Motor neuron (in vitro differentiated cells): ENCODE results near the gene SOHLH1. TPM values are rescaled to one million over a fixed set of nuclear protein-coding genes. Genes with fewer than 3 reads are reported as not detected.
A peak's percentile ranks its signal among the peaks of the same experiment; 100 is the strongest.

Experiments used
- ATAC-seq, 8 experiments: fragments of 200-7000 bp; cut with Tn5 transposase; replicated peaks in 6 of 8; 2 replicates each; pipeline ENCODE4 v1.8.0; 2021; ENCODE audit warnings: mild to moderate bottlenecking in 8 of 8, moderate library complexity in 8 of 8
- H3K27ac ChIP-seq, 2 donors: fragments of 250-450 bp; sonication (Bioruptor Pico); 2 replicates each; pipeline ENCODE4 v1.9.0; 2021; ENCODE audit warnings: antibody characterized with exemption in 2 of 2, mild to moderate bottlenecking in 2 of 2, moderate library complexity in 1 of 2
- H3K4me1 ChIP-seq, 2 donors: fragments of 250-450 bp; sonication (Bioruptor Pico); replicated peaks in 1 of 2; 2 replicates each; pipeline ENCODE4 v1.6.1; 2021; ENCODE audit warnings: antibody characterized with exemption in 2 of 2, mild to moderate bottlenecking in 2 of 2, moderate library complexity in 1 of 2
- H3K4me3 ChIP-seq, 5 donors: fragments of 250-450 bp; sonication (Bioruptor Pico); 2 replicates each; pipeline ENCODE4 v1.9.0; 2021; ENCODE audit warnings: antibody characterized with exemption in 5 of 5, mild to moderate bottlenecking in 5 of 5, moderate library complexity in 4 of 5
- WGBS, 10 experiments: fragments of 450-650 bp; shearing (Covaris generic); methylation state at CpG; one replicate each; pipeline ENCODE4 v1.0.0; 2022; 5-methylcytosine and 5-hydroxymethylcytosine counted together
- in situ Hi-C, 9 experiments: fragments of 400-800 bp; cut with MboI; loops; one replicate each; pipeline ENCODE4 v1.15.0; 2021; ENCODE audit warnings: low sequenced_read_pairs in 9 of 9, low pct_unique_long_range_greater_than_20kb in 2 of 9; ENCODE audit not compliant: unreplicated experiment in 9 of 9
- total RNA-seq, 8 experiments: library from RNA; unstranded; fragments of 300-600 nt; gene quantifications; 2 replicates each; pipeline versions ENCODE4 v1.2.3 to v1.2.4, GENCODE V29; 2022

Gene SOHLH1, protein sequence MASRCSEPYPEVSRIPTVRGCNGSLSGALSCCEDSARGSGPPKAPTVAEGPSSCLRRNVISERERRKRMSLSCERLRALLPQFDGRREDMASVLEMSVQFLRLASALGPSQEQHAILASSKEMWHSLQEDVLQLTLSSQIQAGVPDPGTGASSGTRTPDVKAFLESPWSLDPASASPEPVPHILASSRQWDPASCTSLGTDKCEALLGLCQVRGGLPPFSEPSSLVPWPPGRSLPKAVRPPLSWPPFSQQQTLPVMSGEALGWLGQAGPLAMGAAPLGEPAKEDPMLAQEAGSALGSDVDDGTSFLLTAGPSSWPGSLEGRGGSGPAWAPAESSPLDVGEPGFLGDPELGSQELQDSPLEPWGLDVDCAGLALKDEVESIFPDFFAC
- total RNA-seq: under 1 TPM in 2 of 8 experiments, not detected in 6; 0.14 to 0.15 TPM

GRCh38 chr9:135699440-135699839, at the start of gene SOHLH1:
Gene SOHLH1, minus strand, starts transcription at chr9:135699481. Its CDS starts 14 bp downstream, at chr9:135699467.
- in situ Hi-C loops: no loop called here
- ATAC-seq: no peak
- peaks cover 2% of the 10 kb centered on the region in 2 donors for H3K4me1 ChIP-seq
- no peak within 1 kb of the TSS for H3K4me3 ChIP-seq
- no peak within 1 kb of the TSS for H3K27ac ChIP-seq
- WGBS, 10 experiments: no CpG with 5 or more reads among the region's 30 CpGs

DNA sequence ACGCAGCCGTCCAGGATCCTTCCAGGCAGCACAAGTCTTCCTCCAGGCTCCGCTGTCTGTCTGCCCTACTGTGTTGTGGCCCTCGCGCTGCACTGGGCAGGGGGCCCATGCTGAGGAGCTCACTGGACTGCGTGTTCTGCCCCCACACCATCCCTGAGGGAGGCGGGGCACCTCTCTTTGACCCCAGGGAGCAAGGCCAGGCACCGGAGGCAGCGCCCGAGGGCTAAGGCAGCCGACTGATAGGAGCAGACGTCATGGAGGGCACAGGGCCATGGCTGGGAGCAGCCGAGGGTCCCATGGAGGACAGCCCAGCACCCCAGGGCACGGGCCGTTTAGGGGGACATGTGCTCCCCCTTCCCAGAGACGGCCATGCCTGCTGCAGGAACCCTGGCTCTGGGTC, 49.4 kb upstream of the SOHLH1 start:
- in situ Hi-C loops: no loop called here
- Histone ChIP-seq H3K4me3 (no peak overlapping the region), H3K4me1 (no peaks in the 10 kb centered on the region), H3K27ac (no peak overlapping the region)
- no peak for ATAC-seq
- 40 to 100% (median 71%) methylated on average over 1 to 12 of the region's 16 CpGs; no CpG with 5 or more reads in 7 of the 10 experiments for WGBS, 10 experiments

GRCh38 chr9:135747311-135747710, 48.0 kb upstream of the SOHLH1 start:
- in situ Hi-C loops: no loop called here
- no peaks in the 10 kb centered on the region for H3K4me1 ChIP-seq
- H3K4me3 ChIP-seq: no peak overlapping the region
- no peak for ATAC-seq
- no peak overlapping the region for H3K27ac ChIP-seq
- 80% methylated on average over 1 of the region's 13 CpGs; no CpG with 5 or more reads in 9 of the 10 experiments for WGBS, 10 experiments

DNA sequence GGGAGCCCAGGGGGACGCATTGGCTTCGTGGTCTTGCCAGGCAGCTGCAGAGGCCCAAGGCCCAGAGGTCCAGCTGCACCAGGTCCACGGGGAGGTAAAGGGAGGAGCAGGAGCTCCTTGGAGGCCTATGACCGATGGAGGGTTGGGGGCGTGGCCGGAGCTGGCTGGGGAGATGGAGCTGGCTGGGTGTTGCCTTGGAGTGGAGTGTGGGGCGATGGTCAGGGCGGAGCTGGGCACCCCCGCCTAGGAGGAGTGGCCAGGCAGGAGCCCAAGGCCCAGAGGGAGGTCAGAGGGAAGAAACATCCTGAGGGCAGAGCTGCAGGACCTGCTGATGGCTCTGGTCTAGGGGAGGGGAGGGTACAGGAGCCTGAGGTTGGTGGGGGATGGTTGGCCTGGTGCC, 47.3 kb upstream of the SOHLH1 start:
- Histone ChIP-seq H3K4me1 (no peaks in the 10 kb centered on the region), H3K27ac (no peak overlapping the region), H3K4me3 (no peak overlapping the region)
- in situ Hi-C loops: no loop called here
- peak in 3 of 8 experiments; percentile 63 to 96 (median 82) for ATAC-seq
- 57 to 77% methylated on average over 2 to 4 of the region's 9 CpGs; no CpG with 5 or more reads in 8 of the 10 experiments for WGBS, 10 experiments

DNA sequence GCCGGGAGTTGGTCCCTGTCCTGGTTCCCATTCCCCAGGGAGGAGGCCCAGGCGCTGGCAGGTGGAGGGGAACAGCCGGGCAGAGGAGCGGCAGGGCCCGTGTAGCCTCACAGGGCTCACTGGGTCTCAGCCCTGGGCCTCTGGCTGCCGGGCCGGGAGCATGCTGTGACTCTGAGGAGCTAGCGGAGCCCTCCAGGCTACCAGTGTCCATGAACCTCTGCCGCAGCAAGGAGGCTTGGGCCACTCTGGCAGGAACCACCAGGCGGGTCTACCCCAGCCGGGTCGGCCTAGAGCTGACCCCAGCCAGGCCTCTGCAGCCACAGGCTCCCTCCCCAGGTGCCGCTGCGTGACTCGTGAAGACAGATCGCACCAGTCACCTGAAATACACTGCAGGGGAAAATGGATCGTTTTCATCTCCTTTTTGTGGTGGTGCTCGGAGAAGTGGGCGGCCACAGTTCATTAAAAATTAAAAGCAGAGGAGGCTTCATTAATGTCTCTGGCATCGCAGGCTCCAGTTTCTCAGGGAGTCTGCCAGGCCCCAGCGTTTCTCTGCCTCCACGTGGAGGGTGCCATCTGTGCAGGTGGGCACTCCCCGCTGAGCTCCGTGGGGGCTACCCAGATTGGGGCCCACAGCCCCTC, 46.5 kb upstream of the SOHLH1 start:
- in situ Hi-C loops: no loop called here
- 49 to 100% (median 88%) methylated on average over 2 to 7 of the region's 24 CpGs; no CpG with 5 or more reads in 4 of the 10 experiments for WGBS, 10 experiments

GRCh38 chr9:135745189-135745588, 45.9 kb upstream of the SOHLH1 start:
- Histone ChIP-seq H3K4me1 (no peaks in the 10 kb centered on the region), H3K27ac (no peak overlapping the region), H3K4me3 (no peak overlapping the region)
- ATAC-seq: no peak
- 92 to 100% methylated on average over 1 to 5 of the region's 21 CpGs; no CpG with 5 or more reads in 8 of the 10 experiments for WGBS, 10 experiments
- in situ Hi-C loops: no loop called here

More for the DNA sequence above, 46.5 kb upstream of the SOHLH1 start:
- H3K4me3 ChIP-seq: no peak overlapping the region
- no peak overlapping the region for H3K27ac ChIP-seq
- H3K4me1 ChIP-seq: no peaks in the 10 kb centered on the region
- ATAC-seq: no peak

DNA sequence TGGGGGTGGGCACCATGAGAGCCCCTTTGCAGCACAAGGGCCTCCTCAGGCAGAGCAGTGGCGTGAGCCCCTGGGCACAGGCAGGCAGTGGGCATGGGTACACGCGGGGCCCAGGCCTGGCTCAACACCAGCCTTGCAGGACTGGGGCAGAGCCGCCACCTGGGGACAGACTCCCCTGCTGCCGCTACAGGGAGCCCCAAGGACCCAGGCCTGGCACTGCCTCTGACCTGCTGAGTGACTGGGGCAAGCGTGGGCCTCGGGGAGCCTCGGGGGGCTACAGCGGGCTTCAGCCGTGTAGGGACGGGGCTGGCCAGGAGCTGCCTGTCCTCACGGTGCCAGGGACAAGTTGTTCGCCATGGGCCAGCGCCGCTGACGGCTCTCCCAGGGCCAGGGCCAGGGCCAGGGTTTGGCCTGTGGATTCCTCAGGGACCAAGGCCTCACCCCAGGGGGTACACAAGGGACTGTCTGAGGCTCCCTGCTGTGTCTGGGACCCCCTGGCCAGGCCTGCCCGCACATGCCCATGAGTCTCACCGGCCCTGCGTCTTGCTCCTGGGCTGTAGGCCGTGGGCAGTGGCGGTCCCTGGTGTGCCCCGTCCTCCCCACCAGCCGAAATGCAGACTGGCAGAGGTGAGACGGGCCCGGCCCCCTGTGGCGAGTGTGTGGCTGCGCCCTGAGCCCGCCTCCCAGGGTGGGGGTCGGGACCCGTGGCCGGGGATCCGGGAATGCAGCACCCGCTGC, 45.2 kb upstream of the SOHLH1 start:
- peak in 1 of 8 experiments; percentile 7 for ATAC-seq
- WGBS, 10 experiments: 50 to 100% (median 80%) methylated on average over 1 to 6 of the region's 33 CpGs; no CpG with 5 or more reads in 7 of the 10 experiments
- Histone ChIP-seq H3K4me1 (no peaks in the 10 kb centered on the region), H3K4me3 (no peak overlapping the region), H3K27ac (no peak overlapping the region)
- in situ Hi-C loops: no loop called here

GRCh38 chr9:135743546-135744332, 44.5 kb upstream of the SOHLH1 start:
- in situ Hi-C loops: no loop called here
- no peak overlapping the region for H3K27ac ChIP-seq
- 54 to 80% (median 80%) methylated on average over 1 to 5 of the region's 25 CpGs; no CpG with 5 or more reads in 7 of the 10 experiments for WGBS, 10 experiments
- ATAC-seq: no peak
- no peaks in the 10 kb centered on the region for H3K4me1 ChIP-seq
- H3K4me3 ChIP-seq: no peak overlapping the region

DNA sequence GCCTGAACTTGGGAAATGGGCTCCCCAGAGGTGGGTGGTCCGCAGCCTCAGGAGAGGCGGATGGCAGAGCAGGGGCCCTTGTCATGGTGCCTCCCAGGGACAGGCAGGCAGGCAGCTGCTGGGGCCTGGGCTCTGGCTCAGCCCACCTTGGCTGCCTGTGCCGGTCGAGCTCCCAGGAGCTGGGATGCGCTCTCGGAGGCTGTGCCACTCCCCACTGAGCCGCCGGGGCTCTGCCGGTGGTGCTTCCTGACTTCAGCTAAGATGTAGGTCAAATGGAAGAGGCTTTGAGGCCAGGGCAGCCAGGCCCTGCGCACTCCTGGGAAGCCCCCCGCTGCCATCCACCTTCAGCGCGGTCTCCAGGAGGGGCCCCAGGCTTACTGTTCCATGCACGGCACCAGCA, 43.7 kb upstream of the SOHLH1 start:
- H3K4me1 ChIP-seq: no peaks in the 10 kb centered on the region
- in situ Hi-C loops: no loop called here
- no peak for ATAC-seq
- no peak overlapping the region for H3K4me3 ChIP-seq
- 13 to 86% (median 78%) methylated on average over 1 to 7 of the region's 14 CpGs; no CpG with 5 or more reads in 4 of the 10 experiments for WGBS, 10 experiments
- H3K27ac ChIP-seq: no peak overlapping the region

DNA sequence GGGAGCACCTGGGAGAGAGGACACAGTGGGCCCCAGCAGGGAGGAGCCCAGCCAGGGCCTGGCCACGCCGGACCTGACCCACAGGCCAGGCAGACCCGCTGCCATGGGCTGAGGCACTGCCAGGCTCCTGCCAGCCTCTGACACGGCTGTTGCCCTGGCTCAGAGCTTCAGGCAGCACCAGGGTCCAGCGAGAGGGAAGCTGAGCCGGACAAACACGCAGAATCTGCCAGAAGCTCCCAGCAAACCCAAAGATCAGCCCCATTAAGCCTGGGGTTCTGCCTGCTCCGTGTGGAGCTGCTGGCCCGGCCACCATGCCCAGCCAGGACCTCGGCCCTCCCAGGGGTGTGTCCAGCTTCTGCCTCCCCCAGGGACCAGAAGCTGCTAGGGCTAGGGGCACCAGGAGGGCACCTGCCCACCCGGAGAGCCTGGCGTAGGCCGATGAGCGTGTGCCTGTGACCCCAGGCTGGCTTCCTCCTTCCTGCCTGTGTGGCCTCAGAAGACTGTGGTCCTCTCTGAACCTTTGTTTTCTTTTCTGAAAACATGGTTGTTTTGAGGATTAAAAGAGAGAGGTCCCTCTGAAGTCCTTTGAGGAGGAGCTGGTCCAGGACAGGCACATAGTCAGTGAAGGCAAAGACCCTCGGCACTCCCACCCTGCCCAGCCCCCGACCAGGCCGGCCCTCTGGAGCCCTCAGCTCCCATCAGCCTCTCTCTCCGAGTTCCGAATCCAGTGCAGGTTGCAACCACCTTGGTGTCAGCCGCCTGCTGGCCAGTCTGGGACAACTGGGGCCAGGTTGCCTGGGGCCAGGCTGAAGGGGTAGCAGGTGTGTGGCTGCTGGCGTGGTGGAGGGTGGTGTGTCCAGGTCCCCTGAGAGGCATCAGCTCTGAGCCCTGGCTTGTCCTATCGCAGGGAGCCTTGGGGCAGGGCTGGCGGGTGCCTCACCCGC, 42.3 kb upstream of the SOHLH1 start:
- WGBS, 10 experiments: 20 to 83% (median 53%) methylated on average over 1 to 3 of the region's 24 CpGs; no CpG with 5 or more reads in 6 of the 10 experiments
- in situ Hi-C loops: no loop called here
- no peak overlapping the region for H3K27ac ChIP-seq
- ATAC-seq: no peak
- H3K4me3 ChIP-seq: no peak overlapping the region
- no peaks in the 10 kb centered on the region for H3K4me1 ChIP-seq

DNA sequence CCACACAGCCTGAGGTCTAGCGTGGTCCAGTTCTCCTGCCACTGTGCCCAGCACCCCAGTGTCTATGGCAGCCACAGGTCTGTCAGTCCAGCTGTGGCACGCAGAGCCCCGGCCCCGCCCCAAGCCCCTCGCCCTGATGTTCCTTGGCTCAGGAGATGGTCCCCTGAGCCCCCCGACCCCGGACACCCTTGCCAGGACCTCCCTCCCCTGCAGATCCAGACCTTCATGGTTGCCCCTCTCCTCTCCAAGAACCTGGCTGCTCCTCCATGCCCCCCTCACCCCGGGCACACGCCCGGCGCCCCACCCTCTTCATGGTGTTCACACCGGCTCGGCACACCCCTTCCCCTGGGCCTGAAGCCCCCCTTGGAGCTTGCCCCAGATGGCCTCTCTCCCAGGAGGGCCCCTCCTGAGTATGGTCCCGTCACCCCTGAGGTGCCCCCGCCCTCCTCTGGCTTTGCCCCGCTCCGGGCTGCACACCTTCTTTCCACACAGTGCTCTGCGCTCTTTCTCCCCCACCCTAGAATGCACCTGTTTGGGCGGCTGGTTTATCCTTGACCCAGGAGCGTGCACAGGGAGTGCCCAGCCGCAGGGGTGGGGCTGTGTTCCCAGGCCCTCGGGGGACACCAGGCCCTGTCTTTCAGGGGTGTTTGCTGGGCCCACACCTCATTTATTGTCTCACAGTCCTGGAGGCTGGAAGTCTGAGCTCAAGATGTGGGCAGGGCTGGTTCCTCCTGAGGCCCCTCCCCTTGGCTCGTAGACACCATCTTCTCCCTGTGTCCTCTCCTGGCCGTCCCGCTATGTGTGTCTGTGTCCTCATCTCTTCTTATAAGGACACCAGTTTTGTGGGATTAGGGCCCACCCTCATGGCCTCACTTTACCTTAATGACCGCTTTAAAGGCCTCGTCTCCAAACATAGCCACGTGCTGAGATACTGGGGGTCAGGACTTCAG, 40.3 kb upstream of the SOHLH1 start:
- peak in 2 of 8 experiments; percentile 29 to 41 for ATAC-seq
- H3K27ac ChIP-seq: no peak overlapping the region
- no peak overlapping the region for H3K4me3 ChIP-seq
- in situ Hi-C loops: no loop called here
- H3K4me1 ChIP-seq: no peaks in the 10 kb centered on the region
- 27 to 100% (median 72%) methylated on average over 1 to 3 of the region's 28 CpGs; no CpG with 5 or more reads in 5 of the 10 experiments for WGBS, 10 experiments
